HG03196 (cell line): Measurements from ENCODE around the gene PDE7B.

ENCODE experiments used
- ATAC-seq: cut with Tn5 transposase; IDR thresholded peaks from one replicate; pipeline ENCODE4 v1.9.1; 2021; ENCODE audit not compliant: unreplicated experiment

Gene PDE7B

GRCh38 chr6:135922746-135923145, 71.2 kb downstream of the PDE7B start:
- ATAC-seq = no peak

DNA sequence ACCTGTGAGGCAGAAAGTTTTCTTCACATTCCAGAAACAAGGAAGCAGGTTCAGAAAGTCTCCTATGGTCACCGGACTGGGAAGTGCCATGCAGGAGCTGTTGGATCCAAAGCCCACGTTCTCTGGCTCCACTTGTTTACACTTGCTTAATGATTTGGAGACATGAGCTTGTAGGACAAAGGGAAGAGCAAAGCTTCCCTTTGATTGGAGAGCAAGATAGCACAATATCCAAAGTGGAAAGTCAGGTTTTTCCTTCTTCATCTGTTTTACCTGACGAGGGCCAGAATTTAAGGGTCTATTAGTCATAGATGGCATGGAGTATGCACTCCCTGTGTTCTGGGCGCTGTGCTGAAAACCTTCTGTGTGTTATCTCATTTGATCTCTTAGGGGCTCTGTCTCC, 81.2 kb downstream of the PDE7B start:
- ATAC-seq = no peak

DNA sequence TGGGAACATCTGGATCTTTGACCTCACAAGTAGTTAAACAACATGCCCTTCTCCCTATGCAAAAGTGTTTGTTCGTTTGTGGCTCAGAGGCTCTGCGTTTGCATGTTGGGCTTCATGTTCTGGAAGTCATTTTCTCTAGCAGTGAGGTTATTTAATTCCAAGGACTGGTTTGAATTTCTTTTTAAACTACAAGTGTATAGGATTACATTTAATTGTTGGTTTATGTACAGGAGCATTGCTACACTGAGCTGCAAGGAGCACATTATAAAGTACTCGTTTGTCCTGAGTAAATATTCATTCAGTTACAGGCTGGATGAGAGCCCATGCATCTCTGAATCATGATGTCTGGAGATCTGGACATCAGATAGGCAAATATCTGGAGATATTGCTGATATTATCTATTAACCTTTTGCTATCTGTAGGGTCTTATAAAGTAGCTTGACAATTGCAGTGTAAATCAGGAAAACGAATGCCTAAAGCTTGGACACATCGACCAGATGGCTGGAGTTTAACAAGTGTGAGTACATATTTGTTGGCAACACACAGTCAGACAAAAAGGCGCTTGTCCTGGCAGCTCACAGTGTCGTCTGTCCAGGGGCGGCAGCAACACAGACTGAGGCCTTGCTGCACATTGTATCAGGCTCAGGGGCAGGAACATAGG, 84.6 kb downstream of the PDE7B start:
- no peak for ATAC-seq

- no peak for ATAC-seq
Observed at GRCh38 chr6:135936606-135937005, 85.1 kb downstream of the PDE7B start.

- no peak for ATAC-seq
Observed at GRCh38 chr6:135937106-135937505, 85.6 kb downstream of the PDE7B start.

GRCh38 chr6:135938576-135939207, 87.2 kb downstream of the PDE7B start:
- ATAC-seq = no peak

DNA sequence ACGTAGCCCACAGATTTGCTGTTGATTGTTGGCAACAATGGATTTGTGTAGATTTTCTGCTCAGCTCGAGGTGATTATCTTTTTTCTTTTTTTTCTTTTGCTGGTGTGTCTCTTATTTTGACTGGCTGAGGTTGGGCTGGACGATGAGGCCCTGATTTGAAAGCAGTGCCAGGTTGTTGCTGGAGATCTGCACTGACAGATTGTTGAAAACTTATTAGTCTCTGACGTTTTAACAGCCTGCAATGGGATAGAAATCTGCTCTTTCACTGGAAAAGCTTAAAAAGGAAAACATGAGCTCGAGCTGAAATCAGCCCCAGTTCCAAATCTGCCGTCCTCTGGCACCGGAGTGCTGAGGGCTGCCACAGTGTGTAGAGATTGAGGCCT, 87.7 kb downstream of the PDE7B start:
- ATAC-seq = no peak

- ATAC-seq = no peak
Observed at GRCh38 chr6:135940616-135941167, 89.2 kb downstream of the PDE7B start.

- ATAC-seq = no peak
Observed at GRCh38 chr6:135941275-135942025, 89.9 kb downstream of the PDE7B start.

- ATAC-seq = no peak
Observed at GRCh38 chr6:135944120-135944519, 92.6 kb downstream of the PDE7B start.

DNA sequence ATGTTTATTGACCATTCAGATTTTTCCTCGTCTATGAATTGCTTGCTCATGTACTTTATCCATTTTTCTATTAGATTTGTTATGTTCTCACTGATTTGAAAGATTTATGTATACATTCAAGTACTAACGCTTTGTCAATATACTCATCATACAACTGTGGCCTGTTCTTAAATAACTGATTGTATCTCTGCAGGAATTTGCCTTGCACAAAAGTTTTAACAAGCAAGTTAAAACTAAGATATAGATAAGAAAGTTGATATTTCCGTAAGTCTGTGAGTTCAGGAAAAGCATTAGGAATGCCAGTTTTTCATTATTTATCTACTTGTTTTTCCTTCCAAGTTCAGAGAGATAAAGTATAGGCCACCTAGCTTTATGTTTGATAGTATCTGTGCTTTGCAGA, 95.2 kb downstream of the PDE7B start:
- no peak for ATAC-seq

DNA sequence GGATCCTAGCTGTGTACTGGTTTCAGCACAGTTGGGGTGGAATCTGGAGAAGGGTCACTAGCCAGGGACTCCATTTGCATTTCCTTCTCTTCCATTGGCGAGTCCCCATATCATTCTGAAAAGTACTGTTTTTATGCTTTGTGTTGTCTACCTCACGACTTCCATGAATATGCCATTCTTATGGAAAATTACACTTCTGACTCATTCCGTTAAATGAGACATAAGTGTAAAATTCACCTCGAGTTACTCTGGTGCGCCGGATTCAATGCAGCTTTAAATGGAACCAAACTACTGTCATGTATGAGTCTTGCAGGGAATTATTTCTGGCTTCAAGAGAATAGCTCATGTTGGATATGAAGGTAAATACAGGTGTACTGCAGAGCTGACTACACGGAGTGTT, 99.2 kb downstream of the PDE7B start:
- no peak for ATAC-seq

GRCh38 chr6:135951169-135951568, 99.7 kb downstream of the PDE7B start:
- ATAC-seq = no peak

GRCh38 chr6:135953818-135954217, 102.3 kb downstream of the PDE7B start:
- ATAC-seq = no peak

GRCh38 chr6:135955099-135955498, 103.6 kb downstream of the PDE7B start:
- no peak for ATAC-seq

DNA sequence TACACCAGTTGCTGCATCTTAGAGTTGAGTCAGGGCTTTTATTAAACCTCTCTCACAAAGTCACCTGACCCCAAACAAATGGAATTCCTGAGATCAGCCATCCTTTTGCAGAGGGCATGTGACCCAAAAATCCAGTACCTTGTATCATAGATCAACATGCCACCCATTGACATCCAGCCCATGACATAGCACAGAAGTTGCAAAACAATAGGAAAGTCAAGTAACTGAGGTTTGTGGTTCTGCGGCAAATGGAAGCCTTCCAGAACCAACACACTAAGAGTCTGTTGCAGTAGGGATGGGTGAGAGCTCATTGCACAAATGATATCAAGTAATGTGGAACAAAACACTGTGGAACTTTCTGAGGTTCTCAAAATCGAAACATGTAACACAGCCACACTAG, 111.2 kb downstream of the PDE7B start:
- ATAC-seq = no peak

GRCh38 chr6:135970750-135971149, 119.2 kb downstream of the PDE7B start:
- ATAC-seq = no peak

GRCh38 chr6:135971351-135971750, 119.8 kb downstream of the PDE7B start:
- no peak for ATAC-seq

- no peak for ATAC-seq
Observed at GRCh38 chr6:135972150-135972549, 120.6 kb downstream of the PDE7B start.

- no peak for ATAC-seq
Observed at GRCh38 chr6:135972586-135972985, 121.1 kb downstream of the PDE7B start.

DNA sequence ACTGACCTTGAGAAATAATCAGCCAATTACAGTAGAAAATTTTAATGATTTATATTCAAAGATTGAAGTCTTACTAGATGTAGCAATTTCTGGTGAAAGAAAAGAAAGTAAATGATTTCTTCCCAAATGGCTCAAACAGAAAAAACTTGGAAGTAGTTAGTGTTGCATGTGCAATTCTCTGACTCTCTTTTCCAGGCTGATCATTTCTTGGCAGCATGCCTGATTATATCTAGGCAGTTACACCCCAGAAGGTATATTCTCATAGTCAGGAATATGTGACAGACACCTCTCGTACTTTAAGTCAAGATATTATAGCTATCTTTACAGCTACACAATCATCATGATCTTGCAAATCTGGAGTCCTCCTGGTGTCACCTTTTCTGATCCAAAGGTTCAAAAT, 122.9 kb downstream of the PDE7B start:
- ATAC-seq = no peak

- ATAC-seq = no peak
Observed at GRCh38 chr6:135976585-135976984, 125.1 kb downstream of the PDE7B start.
